NCI-H2196 (cell line): ENCODE data around the gene TMEM59L.
"Not testable (repeated sequence)": the region's sequence is repeated elsewhere in the genome, so short reads cannot be mapped to it uniquely, and the experiment has no call there.

Experiments used
- DNase-seq: peaks from one replicate; lab custom pipeline; 2025; ENCODE audit not compliant: unreplicated experiment; lab: John Stamatoyannopoulos, UW

Gene TMEM59L

GRCh38 chr19:18612772-18613588 lies at the start of gene TMEM59L:
TMEM59L (plus strand) TSS chr19:18612870; CDS start chr19:18612959, 89 bp downstream.
- DNase-seq = no peak

- DNase-seq = no peak
These were observed 45.7 kb upstream of the TMEM59L start for GRCh38 chr19:18566953-18567352.

GRCh38 chr19:18568367-18568766 lies 44.3 kb upstream of the TMEM59L start:
- no peak for DNase-seq

GRCh38 chr19:18571564-18572344 lies 40.9 kb upstream of the TMEM59L start, which contains the start of gene UBA52:
UBA52 (plus strand) TSS chr19:18571857; CDS start chr19:18573301, 1,444 bp downstream.
- DNase-seq = peak; percentile 99

GRCh38 chr19:18574691-18575291 lies 37.9 kb upstream of the TMEM59L start:
- DNase-seq = no peak

- DNase-seq = no peak
These were observed 36.3 kb upstream of the TMEM59L start for GRCh38 chr19:18576383-18576782.

- no peak for DNase-seq
These were observed 35.2 kb upstream of the TMEM59L start for GRCh38 chr19:18577365-18577914.

GRCh38 chr19:18580311-18580710 lies 32.4 kb upstream of the TMEM59L start:
- DNase-seq = no peak

GRCh38 chr19:18586306-18586705 lies 26.4 kb upstream of the TMEM59L start:
- DNase-seq = no peak

GRCh38 chr19:18587561-18587960 lies 25.1 kb upstream of the TMEM59L start:
- DNase-seq = no peak

- no peak for DNase-seq
These were observed 24.6 kb upstream of the TMEM59L start for GRCh38 chr19:18587962-18588610.

- DNase-seq = peak; percentile 78
These were observed 23.9 kb upstream of the TMEM59L start, which contains the start of gene REX1BD for GRCh38 chr19:18588611-18589379. REX1BD (plus strand) TSS chr19:18588798; CDS start chr19:18588802, 4 bp downstream.

GRCh38 chr19:18589380-18590272 lies 23.0 kb upstream of the TMEM59L start:
- DNase-seq = peak; percentile 89

- DNase-seq = peak; percentile 98
These were observed 22.1 kb upstream of the TMEM59L start for GRCh38 chr19:18590273-18591272.

GRCh38 chr19:18591735-18592385 lies 20.8 kb upstream of the TMEM59L start:
- no peak for DNase-seq

GRCh38 chr19:18592732-18593131 lies 19.9 kb upstream of the TMEM59L start:
- DNase-seq = not testable (repeated sequence)
